ENCODE results near the gene ALG1. TPM values are rescaled to one million over a fixed set of nuclear protein-coding genes. Genes with fewer than 3 reads are reported as not detected.

Gene ALG1
- total RNA-seq, 2 experiments from 2014 or later = 23.8 to 25.8 TPM

DNA sequence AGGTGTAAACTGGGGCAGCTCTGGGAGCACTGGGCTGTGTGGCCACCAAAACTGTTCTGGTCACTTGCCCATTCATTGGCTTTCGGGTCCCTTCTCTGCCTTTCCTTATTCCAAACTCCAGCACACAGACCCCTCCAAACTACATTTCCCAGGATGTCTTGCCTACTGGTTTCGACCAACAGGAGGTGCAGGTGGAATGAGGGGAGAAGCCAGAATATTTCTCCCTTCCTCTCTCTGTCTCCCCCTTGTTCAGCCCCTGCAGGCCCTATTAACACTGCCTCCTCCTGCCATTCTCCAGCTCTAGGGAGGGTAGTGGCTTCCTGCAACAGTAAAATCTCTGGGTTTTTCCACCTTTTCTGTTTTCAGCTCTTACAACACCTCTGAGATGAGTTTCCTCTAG is 24.7 kb upstream of the ALG1 start:
- Mint-ChIP-seq H3K4me3 (no peak overlapping the region), H3K4me1 (ENCODE audit: low read depth) (no peaks in the 10 kb centered on the region), H3K9me3 (ENCODE audit: insufficient read depth) (no peaks in the 10 kb centered on the region), H3K27me3 (ENCODE audit: low read depth) (peaks cover 6% of the 10 kb centered on the region), H3K36me3 (ENCODE audit: low read depth) (no peaks in the 10 kb centered on the region), H3K27ac (no peak overlapping the region)
- ChIA-PET POLR2A (no interaction called here), CTCF (no interaction called here)
- no peak for DNase-seq
- ATAC-seq = no peak

DNA sequence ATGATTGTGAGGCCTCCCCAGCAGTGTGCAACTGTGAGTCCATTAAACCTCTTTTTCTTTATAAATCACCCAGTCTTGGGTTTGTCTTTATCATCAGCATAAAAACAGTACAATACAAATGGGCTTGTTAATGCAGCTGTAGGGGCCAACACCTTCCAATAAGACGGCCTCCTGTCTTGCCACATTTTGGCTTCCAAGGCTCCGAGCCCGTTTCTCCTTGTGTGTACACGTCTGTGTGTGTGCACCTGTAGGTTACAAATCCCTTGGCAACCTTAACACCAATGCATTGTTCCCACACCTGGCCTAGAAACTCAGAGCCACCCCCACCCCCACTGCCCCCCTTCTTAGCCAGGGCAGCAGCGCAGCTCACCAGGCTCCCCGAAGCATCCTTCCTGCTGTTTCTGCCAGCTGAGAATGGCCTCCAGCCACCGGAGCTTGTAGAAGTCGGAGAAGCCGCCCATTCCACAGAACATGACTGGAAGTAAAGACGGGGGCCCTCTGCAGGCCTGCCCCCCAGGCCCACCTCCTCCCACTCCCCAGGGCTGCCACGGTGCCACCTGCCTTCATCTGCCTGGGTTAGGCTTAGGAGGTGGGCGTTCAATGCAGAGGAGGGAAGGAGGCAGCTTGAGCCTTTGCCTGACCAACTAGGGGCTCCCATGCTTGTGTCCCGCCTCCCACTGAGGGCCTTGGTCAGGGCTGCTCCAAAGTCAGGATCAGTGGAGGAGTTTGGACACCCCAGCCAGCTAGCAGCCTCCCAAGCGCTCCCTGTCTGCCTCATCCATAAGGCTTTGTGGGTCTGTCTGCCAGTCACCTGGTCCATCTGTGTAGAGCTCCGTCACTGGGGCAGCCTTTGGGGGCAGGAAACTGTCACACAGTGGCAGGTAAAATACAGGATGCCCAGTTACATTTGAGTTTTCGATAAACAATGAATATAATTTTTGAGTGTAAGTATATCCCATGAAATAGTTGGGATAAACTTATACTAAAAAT is 16.5 kb upstream of the ALG1 start:
- Mint-ChIP-seq H3K4me3 (no peak overlapping the region), H3K9me3 (ENCODE audit: insufficient read depth) (no peaks in the 10 kb centered on the region), H3K27ac (no peak overlapping the region), H3K27me3 (ENCODE audit: low read depth) (peaks cover 3% of the 10 kb centered on the region), H3K36me3 (ENCODE audit: low read depth) (no peaks in the 10 kb centered on the region), H3K4me1 (ENCODE audit: low read depth) (peaks cover 4% of the 10 kb centered on the region)
- DNase-seq (no peak), ATAC-seq (no peak)
- ChIA-PET POLR2A (no interaction called here), CTCF (interaction anchor here (1.0 to 1.7 kb wide), 3 partner anchors 9 to 37 kb away, joined by 3 to 6 read pairs (median 3); partner anchors contain the start of gene NAGPA)

DNA sequence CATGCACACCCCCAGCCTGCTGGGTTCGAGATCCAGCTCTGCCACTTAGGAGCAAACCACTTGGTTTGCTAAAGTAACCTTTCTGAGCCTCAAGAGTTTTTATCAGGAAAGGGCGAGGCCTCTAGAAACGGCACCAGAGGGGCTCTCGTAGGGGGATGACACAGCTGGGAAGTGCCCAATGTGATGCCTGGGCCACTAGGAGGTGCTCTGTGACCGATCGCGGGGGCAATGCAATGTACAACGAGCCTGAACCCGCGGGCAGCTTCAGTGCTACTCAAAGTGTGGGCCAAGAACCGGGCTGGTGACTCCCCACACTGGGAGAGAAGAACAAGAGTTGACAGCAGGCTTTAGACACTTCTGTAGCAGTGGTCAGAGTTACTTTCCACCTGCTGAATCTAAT is 15.3 kb upstream of the ALG1 start:
- H3K4me1 Mint-ChIP-seq (ENCODE audit: low read depth) = peaks cover 4% of the 10 kb centered on the region
- no peaks in the 10 kb centered on the region for H3K9me3 Mint-ChIP-seq (ENCODE audit: insufficient read depth)
- DNase-seq (peak; percentile 67), ATAC-seq (peak; percentile 92)
- H3K4me3 Mint-ChIP-seq = no peak overlapping the region
- H3K27ac Mint-ChIP-seq = no peak overlapping the region
- ChIA-PET CTCF (interaction anchor here (0.6 to 2.2 kb wide), 13 partner anchors 8 to 560 kb away, joined by 3 to 8 read pairs (median 4); partner anchors contain the start of genes ALG1 and NAGPA), POLR2A (interaction anchor here (0.8 kb wide), 1 partner anchor 16 kb away, joined by 3 read pairs; no protein-coding TSS in a partner anchor)
- H3K36me3 Mint-ChIP-seq (ENCODE audit: low read depth) = no peaks in the 10 kb centered on the region
- no peaks in the 10 kb centered on the region for H3K27me3 Mint-ChIP-seq (ENCODE audit: low read depth)

DNA sequence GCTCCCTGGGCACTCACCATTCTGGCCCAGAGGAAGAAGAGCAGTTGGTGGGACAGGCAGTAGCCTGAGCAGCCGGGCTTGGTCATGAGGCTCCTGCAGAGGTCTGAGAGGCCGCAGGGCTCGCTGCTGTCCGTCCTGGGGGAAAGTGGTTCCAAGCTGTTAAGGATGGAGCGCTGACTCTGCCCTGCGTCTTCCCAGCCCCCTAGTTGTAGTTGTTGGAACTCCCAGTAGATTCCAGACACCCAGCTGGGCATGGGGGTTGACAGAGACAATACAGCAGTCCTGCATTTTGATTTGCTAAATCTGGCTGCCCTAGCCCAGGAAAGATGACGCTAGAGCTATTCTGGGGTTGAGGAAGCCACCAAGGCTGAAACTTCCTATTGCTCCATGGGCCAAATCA is 13.2 kb upstream of the ALG1 start:
- no peaks in the 10 kb centered on the region for H3K9me3 Mint-ChIP-seq (ENCODE audit: insufficient read depth)
- H3K4me1 Mint-ChIP-seq (ENCODE audit: low read depth) = peaks cover 4% of the 10 kb centered on the region
- no peak for DNase-seq
- H3K4me3 Mint-ChIP-seq = no peak overlapping the region
- no peaks in the 10 kb centered on the region for H3K27me3 Mint-ChIP-seq (ENCODE audit: low read depth)
- ChIA-PET POLR2A (no interaction called here), CTCF (interaction anchor here (1.4 kb wide), 1 partner anchor 14 kb away, joined by 3 read pairs; no protein-coding TSS in a partner anchor)
- ATAC-seq = no peak
- H3K36me3 Mint-ChIP-seq (ENCODE audit: low read depth) = no peaks in the 10 kb centered on the region
- H3K27ac Mint-ChIP-seq = no peak overlapping the region

DNA sequence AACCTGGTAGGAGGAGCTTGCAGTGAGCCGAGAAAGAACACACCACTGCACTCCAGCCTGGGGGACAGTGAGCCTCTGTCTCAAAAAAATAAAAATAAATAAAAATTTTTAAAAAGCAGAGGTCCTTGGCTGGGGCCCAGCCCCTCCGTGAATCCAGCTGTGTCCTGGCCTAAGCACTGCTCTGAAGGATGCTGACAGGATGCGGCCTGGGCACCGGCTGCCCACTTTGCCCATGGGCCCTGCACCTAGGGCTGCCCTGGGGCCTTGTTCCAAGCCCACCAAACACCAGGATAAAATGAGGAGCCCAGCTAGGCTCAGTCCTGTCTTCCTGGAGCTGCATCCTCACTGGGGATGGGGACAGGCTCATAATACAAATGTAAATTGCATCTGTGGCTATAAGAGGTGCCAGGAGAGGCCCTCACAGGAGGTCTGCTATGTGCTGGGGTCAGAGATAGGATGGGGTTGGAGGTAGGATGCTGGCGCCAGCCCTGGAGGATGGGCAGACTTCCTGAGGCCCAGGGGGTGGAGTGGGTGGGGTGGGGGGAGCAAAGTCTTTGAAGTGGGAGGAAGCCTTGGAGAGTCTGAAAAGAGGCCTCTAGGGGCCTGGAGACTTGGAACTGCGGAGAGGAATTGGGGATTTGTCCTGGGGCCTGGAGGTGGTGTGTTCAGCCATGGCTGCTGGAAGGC is 12.1 kb upstream of the ALG1 start:
- Mint-ChIP-seq H3K4me1 (ENCODE audit: low read depth) (peaks cover 4% of the 10 kb centered on the region), H3K4me3 (no peak overlapping the region), H3K27me3 (ENCODE audit: low read depth) (no peaks in the 10 kb centered on the region), H3K36me3 (ENCODE audit: low read depth) (no peaks in the 10 kb centered on the region), H3K9me3 (ENCODE audit: insufficient read depth) (no peaks in the 10 kb centered on the region), H3K27ac (no peak overlapping the region)
- CTCF ChIA-PET = no interaction called here
- POLR2A ChIA-PET = no interaction called here
- ATAC-seq (no peak), DNase-seq (no peak)

DNA sequence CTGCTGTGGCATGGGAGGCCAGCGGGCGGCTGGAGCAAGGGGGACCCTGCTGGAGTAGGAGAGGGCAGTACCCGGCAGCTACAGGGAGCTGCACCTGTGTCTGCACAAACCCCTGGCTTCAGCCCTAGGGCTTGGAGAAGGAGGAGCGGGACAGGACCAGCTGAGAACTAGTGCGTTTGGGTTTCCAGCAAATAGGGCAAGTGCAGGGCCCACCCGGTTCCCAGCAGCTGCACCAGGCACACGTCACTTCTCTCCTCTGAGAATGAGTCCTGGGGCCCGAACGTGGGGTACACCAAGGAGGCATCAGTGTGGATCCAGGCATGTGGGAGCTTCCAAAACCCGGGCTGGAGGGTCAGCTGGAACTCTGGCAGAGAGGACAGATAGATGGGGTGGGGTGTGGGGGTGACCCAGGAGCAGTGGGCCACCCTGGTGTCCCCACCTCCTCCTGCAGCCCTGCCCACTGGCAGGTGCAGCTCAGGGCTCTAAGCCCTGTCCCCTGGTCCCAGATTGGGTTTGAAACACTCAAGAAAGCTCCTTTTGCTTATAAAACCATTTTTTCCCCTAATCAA is 11.5 kb upstream of the ALG1 start:
- H3K9me3 Mint-ChIP-seq (ENCODE audit: insufficient read depth) = no peaks in the 10 kb centered on the region
- no peaks in the 10 kb centered on the region for H3K36me3 Mint-ChIP-seq (ENCODE audit: low read depth)
- H3K27ac Mint-ChIP-seq = no peak overlapping the region
- H3K27me3 Mint-ChIP-seq (ENCODE audit: low read depth) = no peaks in the 10 kb centered on the region
- ChIA-PET POLR2A (no interaction called here), CTCF (no interaction called here)
- no peak for DNase-seq
- no peak overlapping the region for H3K4me3 Mint-ChIP-seq
- H3K4me1 Mint-ChIP-seq (ENCODE audit: low read depth) = peaks cover 4% of the 10 kb centered on the region
- no peak for ATAC-seq

DNA sequence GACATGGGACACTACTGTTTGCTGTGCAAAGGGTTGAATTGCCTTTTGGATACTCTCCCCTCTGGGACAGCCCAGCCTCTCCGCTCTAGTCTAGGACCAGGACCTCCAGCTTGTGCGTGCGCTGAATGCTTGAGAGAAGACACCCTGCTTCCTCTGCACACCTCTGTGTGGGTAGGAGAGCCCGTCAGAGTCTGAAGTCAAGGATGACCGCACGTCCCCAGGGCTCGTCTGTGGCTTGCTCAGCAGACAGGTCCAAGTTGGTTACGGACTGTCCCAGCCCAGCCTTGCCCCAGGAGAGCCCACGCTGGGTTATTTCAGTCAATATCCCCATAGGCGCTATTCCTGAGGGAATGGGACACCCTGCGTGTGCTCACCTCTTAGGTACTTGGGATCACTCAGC is 9.6 kb upstream of the ALG1 start:
- CTCF ChIA-PET = no interaction called here
- H3K36me3 Mint-ChIP-seq (ENCODE audit: low read depth) = no peaks in the 10 kb centered on the region
- no peak for DNase-seq
- no peaks in the 10 kb centered on the region for H3K9me3 Mint-ChIP-seq (ENCODE audit: insufficient read depth)
- H3K27me3 Mint-ChIP-seq (ENCODE audit: low read depth) = no peaks in the 10 kb centered on the region
- no peak for ATAC-seq
- POLR2A ChIA-PET = interaction anchor here (1.5 kb wide), 1 partner anchor 9 kb away, joined by 4 read pairs; the partner anchor contains the start of gene ALG1
- H3K4me3 Mint-ChIP-seq = no peak overlapping the region
- H3K4me1 Mint-ChIP-seq (ENCODE audit: low read depth) = no peaks in the 10 kb centered on the region
- H3K27ac Mint-ChIP-seq = no peak overlapping the region

DNA sequence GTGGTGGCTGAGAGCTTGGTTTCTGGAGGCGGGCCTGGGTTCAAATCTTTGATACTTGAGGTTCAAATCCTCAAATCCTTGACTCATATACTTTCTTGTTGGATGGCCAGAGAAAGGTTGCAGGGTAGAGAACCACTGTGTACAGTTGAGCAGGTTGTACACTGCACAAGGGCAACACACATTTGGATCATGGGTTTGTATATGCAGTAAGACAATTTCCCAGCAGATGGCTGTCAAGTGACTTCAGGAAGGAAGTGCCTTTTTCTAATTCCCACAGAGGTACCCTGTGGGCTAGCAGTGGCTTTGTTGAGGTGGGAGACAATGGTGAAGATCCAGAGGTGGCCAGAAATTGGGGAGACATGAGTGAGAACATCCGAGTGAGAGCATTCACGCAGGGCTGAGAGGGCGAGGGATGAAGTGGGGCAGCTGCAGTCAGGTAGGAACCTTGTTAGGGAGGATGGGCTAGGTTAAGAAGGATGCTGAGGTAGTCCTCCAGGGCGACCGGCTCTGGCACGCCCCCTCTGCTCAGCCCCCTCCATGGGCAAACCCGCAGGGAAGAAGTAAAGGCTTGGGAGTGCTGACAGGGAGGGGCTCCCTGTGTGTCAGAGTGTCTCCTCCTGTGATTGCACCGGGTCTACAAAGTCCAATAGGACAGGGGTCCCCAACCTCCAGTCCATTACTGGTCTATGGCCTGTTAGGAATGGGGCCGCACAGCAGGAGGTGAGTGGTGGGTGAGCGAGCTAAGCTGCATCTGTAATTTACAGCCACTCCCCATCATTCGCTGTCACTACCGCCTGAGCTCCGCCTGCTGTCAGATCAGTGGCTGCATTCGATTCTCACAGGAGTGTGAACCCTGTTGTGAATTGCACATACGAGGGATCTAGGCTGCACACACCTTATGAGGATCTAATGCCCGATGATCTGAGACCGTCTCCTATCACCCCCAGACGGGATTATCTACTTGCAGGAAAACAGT is 8.6 kb upstream of the ALG1 start:
- no peak for DNase-seq
- ATAC-seq = no peak

DNA sequence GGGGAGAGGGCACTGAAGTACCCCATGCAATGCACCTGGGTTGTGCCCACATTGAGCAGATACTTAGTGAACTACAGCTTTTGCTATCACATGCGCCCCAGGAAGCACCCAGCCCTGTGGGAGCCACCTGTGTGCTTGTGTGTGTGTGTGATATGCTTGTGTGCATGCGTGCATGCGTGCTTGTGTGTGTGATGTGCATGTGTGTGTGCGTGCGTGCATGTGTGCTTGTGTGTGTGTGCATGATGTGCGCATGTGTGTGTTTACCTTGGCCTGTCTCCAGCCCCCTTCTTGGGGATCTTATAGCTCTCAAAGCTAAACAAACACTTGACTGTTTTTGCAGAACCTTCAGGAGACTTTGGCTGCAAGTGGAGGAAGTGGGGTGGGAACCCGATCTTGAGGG is 6.7 kb upstream of the ALG1 start:
- H3K27me3 Mint-ChIP-seq (ENCODE audit: low read depth) = no peaks in the 10 kb centered on the region
- no peak overlapping the region for H3K4me3 Mint-ChIP-seq
- DNase-seq (no peak), ATAC-seq (no peak)
- H3K36me3 Mint-ChIP-seq (ENCODE audit: low read depth) = no peaks in the 10 kb centered on the region
- H3K9me3 Mint-ChIP-seq (ENCODE audit: insufficient read depth) = no peaks in the 10 kb centered on the region
- no peaks in the 10 kb centered on the region for H3K4me1 Mint-ChIP-seq (ENCODE audit: low read depth)
- ChIA-PET CTCF (no interaction called here), POLR2A (no interaction called here)
- no peak overlapping the region for H3K27ac Mint-ChIP-seq

More for the DNA sequence above, 8.6 kb upstream of the ALG1 start:
- POLR2A ChIA-PET = interaction anchor here (1.5 kb wide), 1 partner anchor 8 kb away, joined by 4 read pairs; the partner anchor contains the start of gene ALG1
- CTCF ChIA-PET = no interaction called here
- H3K9me3 Mint-ChIP-seq (ENCODE audit: insufficient read depth) = no peaks in the 10 kb centered on the region
- H3K27ac Mint-ChIP-seq = no peak overlapping the region
- no peaks in the 10 kb centered on the region for H3K27me3 Mint-ChIP-seq (ENCODE audit: low read depth)
- no peaks in the 10 kb centered on the region for H3K36me3 Mint-ChIP-seq (ENCODE audit: low read depth)
- H3K4me3 Mint-ChIP-seq = no peak overlapping the region
- no peaks in the 10 kb centered on the region for H3K4me1 Mint-ChIP-seq (ENCODE audit: low read depth)

DNA sequence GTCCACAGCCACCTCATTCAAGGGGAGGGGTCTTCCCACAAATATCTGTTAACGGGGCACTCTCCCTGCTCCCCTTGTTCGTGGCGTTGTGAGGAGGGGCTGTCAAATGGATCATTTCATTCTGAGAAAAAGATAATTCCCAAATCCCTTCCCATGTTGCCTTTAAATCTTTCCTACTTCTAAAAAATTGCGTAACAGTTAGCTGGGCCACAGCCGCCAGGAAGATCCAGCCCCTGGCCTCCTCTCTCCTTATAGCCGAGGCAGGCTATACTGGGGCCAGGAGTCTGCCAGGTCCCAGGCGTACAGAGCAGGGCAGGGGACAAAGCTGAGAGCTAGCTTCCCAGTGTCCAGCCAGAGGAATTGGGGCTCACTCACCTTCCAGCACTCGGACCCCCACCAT is 6.3 kb upstream of the ALG1 start:
- no peak overlapping the region for H3K27ac Mint-ChIP-seq
- H3K9me3 Mint-ChIP-seq (ENCODE audit: insufficient read depth) = no peaks in the 10 kb centered on the region
- no peak for ATAC-seq
- H3K4me3 Mint-ChIP-seq = no peak overlapping the region
- POLR2A ChIA-PET = no interaction called here
- CTCF ChIA-PET = no interaction called here
- H3K27me3 Mint-ChIP-seq (ENCODE audit: low read depth) = no peaks in the 10 kb centered on the region
- H3K4me1 Mint-ChIP-seq (ENCODE audit: low read depth) = no peaks in the 10 kb centered on the region
- H3K36me3 Mint-ChIP-seq (ENCODE audit: low read depth) = no peaks in the 10 kb centered on the region
- DNase-seq = no peak

DNA sequence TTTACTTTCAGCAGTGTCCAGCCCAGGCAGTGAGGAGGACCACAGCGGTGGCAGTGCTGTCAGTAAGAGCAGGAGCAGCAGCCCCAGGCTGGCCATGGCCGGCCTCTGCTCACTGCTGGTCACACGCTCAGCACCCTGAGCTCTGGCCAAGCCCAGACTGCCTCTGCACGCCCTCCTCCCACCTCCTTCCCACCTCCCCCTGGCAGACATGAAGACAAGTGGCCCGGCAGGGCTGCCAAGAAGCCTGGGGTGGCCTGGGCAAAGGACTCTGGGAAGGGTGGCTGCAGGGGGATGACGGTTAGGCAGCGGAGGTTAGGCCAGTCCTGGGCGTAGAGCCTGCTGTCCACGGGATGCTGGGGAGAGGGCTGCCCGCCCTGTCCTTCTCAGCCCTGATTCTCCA is 5.8 kb upstream of the ALG1 start, which contains the start of gene C16orf89:
Gene C16orf89, minus strand, starts transcription at position 144 of the 400 bp plus-strand sequence. Its CDS starts 48 bp downstream, at position 96.
- ATAC-seq (no peak), DNase-seq (no peak)
- H3K36me3 Mint-ChIP-seq (ENCODE audit: low read depth) = no peaks in the 10 kb centered on the region
- no peaks in the 10 kb centered on the region for H3K27me3 Mint-ChIP-seq (ENCODE audit: low read depth)
- peaks cover 2% of the 10 kb centered on the region for H3K4me1 Mint-ChIP-seq (ENCODE audit: low read depth)
- CTCF ChIA-PET = interaction anchor here (1.5 kb wide), 1 partner anchor 9 kb away, joined by 8 read pairs; no protein-coding TSS in a partner anchor
- H3K9me3 Mint-ChIP-seq (ENCODE audit: insufficient read depth) = no peaks in the 10 kb centered on the region
- no peak within 1 kb of the TSS for H3K27ac Mint-ChIP-seq
- POLR2A ChIA-PET = no interaction called here
- no peak within 1 kb of the TSS for H3K4me3 Mint-ChIP-seq

Measured in activated CD8-positive, alpha-beta T cell treated with anti-CD3 and anti-CD28 coated beads, Interleukin-2, amount 10 ng/mL, durations not matched to agents 7 days and 5 days (primary cell).